Kidney (tissue), 14 donors: Measurements from ENCODE around the gene PALD1. TPM values are rescaled to one million over a fixed set of nuclear protein-coding genes. Genes with fewer than 3 reads are reported as not detected.

Experiments used
- DNase-seq, 5 donors: peaks; one replicate each; pipeline ENCODE4 v3.0.0-alpha.2; 2013 to 2020
- FAIRE-seq: peaks from 2 replicates; lab custom pipeline; 2012; peaks lifted over from hg19 to GRCh38; lab: Jason Lieb, UNC
- H3K27ac ChIP-seq, 2 donors: one replicate each; pipeline ENCODE4 v1.7.0; 2013; ENCODE audit warnings: low read depth in 2 of 2, low read length in 2 of 2, inconsistent platforms in 1 of 2
- H3K27me3 ChIP-seq: one replicate; pipeline ENCODE4 v1.7.1; 2013; ENCODE audit warnings: low read length, inconsistent platforms; ENCODE audit not compliant: control insufficient read depth, insufficient read depth
- H3K36me3 ChIP-seq, 3 donors: one replicate each; pipeline versions ENCODE4 v1.7.0 to v1.7.1; 2013; ENCODE audit warnings: low read length in 3 of 3, control low read depth in 1 of 3, inconsistent platforms in 1 of 3; ENCODE audit not compliant: insufficient read depth in 3 of 3, control insufficient read depth in 2 of 3
- H3K4me1 ChIP-seq, 3 donors: one replicate each; pipeline versions ENCODE4 v1.7.0 to v1.7.1; 2013; ENCODE audit warnings: low read length in 3 of 3, inconsistent platforms in 1 of 3, low read depth in 1 of 3; ENCODE audit not compliant: control insufficient read depth in 2 of 3, insufficient read depth in 2 of 3
- H3K4me3 ChIP-seq, 3 donors: one replicate each; pipeline versions ENCODE4 v1.7.0 to v1.8.1; 2013; ENCODE audit warnings: low read length in 3 of 3, control low read depth in 1 of 3, inconsistent platforms in 1 of 3
- H3K9ac ChIP-seq, 3 donors: one replicate each; pipeline versions ENCODE4 v1.7.0 to v1.7.1; 2013; ENCODE audit warnings: low read length in 3 of 3, control low read depth in 1 of 3, inconsistent platforms in 1 of 3
- H3K9me3 ChIP-seq, 3 donors: one replicate each; pipeline versions ENCODE4 v1.7.0 to v1.7.1; 2013; ENCODE audit warnings: low read length in 3 of 3, control low read depth in 1 of 3, inconsistent platforms in 1 of 3; ENCODE audit not compliant: control insufficient read depth in 2 of 3, insufficient read depth in 1 of 3
- CTCF ChIP-seq: IDR thresholded peaks from 3 replicates; pipeline ENCODE4 v1.5.1; 2012; ENCODE audit warnings: mild to moderate bottlenecking, moderate library complexity, borderline replicate concordance; ENCODE audit not compliant: insufficient read depth; ENCODE audit errors: extremely low read depth
- intact Hi-C: fragments of 100-400 bp; cut with DNase I; formaldehyde crosslinking; loops from one replicate; pipeline ENCODE4 v1.11.1; 2022
- polyA plus RNA-seq: library from polyadenylated mRNA; stranded (reverse); fragments of 350-450 nt; fragmentation: Illumina TruSeq; extraction: RNeasy Lipid Tissue Mini Kit (QIAGEN cat#74804); gene quantifications from one replicate; pipeline ENCODE4 v1.2.3, GENCODE V29; 2014; ENCODE audit warnings: low read depth, low replicate concordance; ENCODE audit not compliant: insufficient read depth
- total RNA-seq: library from RNA; stranded (reverse); fragmentation: NEBNext Ultra II Directional; extraction: Animal tissue kit (Norgen Biotek cat#: 25700); gene quantifications from one replicate; pipeline ENCODE4 v1.2.1, GENCODE V29; 2021
- donor health status: control.
- donor health status: control.
- donor health status: control.
- donor health status: control.
- donor health status: control.
- donor health status: DM: yes; HTN: yes; CAD: no.
- donor health status: Normal renal cell carcinoma (clear cell type).

Gene PALD1
- total and polyA plus RNA-seq, 2 donors from 2014 or later = 3.0 to 14.4 TPM

GRCh38 chr10:70584909-70585544 is 106.5 kb downstream of the PALD1 start:
- no peaks in the 10 kb centered on the region for H3K4me1 ChIP-seq
- H3K36me3 ChIP-seq = no peaks in the 10 kb centered on the region
- FAIRE-seq = no peak
- no peak overlapping the region for H3K9ac ChIP-seq
- H3K27me3 ChIP-seq = no peaks in the 10 kb centered on the region
- no peaks in the 10 kb centered on the region for H3K9me3 ChIP-seq
- no peak overlapping the region for H3K27ac ChIP-seq
- H3K4me3 ChIP-seq = no peak overlapping the region
- peak in 4 of 5 donors; percentile 81 to 92 (median 85) for DNase-seq
- no peak for TF ChIP-seq CTCF
- intact Hi-C loops = no loop called here

GRCh38 chr10:70585578-70586169 is 107.1 kb downstream of the PALD1 start:
- no peaks in the 10 kb centered on the region for H3K9me3 ChIP-seq
- DNase-seq = peak in 1 of 5 donors; percentile 29
- no peak overlapping the region for H3K4me3 ChIP-seq
- H3K4me1 ChIP-seq = no peaks in the 10 kb centered on the region
- H3K36me3 ChIP-seq = no peaks in the 10 kb centered on the region
- no peak overlapping the region for H3K9ac ChIP-seq
- TF ChIP-seq CTCF = no peak
- FAIRE-seq = no peak
- no peaks in the 10 kb centered on the region for H3K27me3 ChIP-seq
- no peak overlapping the region for H3K27ac ChIP-seq
- intact Hi-C loops = no loop called here

GRCh38 chr10:70586348-70586930 is 107.9 kb downstream of the PALD1 start:
- Histone ChIP-seq H3K36me3 (no peaks in the 10 kb centered on the region), H3K27ac (no peak overlapping the region), H3K9ac (no peak overlapping the region), H3K4me1 (no peaks in the 10 kb centered on the region), H3K27me3 (no peaks in the 10 kb centered on the region), H3K4me3 (no peak overlapping the region), H3K9me3 (no peaks in the 10 kb centered on the region)
- no peak for TF ChIP-seq CTCF
- no peak for FAIRE-seq
- no peak for DNase-seq
- intact Hi-C loops = no loop called here
